ENCODE results near the gene ATF5. TPM values are rescaled to one million over a fixed set of nuclear protein-coding genes. Genes with fewer than 3 reads are reported as not detected.
"Not testable (repeated sequence)": the region's sequence is repeated elsewhere in the genome, so short reads cannot be mapped to it uniquely, and the experiment has no call there.

The ATF5 gene
- total RNA-seq, 2 experiments from 2014 or later = 16.3 to 19.1 TPM

- ChIA-PET CTCF (no interaction called here), POLR2A (no interaction called here)
- no peaks in the 10 kb centered on the region for H3K4me1 ChIP-seq (ENCODE audit: insufficient read depth, low read length)
- no peak for TF ChIP-seq CTCF (IDR thresholded peaks at IDR 0.05)
- no peak overlapping the region for H3K27ac Mint-ChIP-seq
- intact Hi-C loops (cut with DNase I, micrococcal nuclease) = no loop called here
- ATAC-seq (ENCODE audit: poor library complexity) (no peak), DNase-seq (peak in 2 of 14 experiments; percentile 24 to 36)
- no peak overlapping the region for H3K4me3 ChIP-seq (ENCODE audit: low read length)
- no peaks in the 10 kb centered on the region for H3K36me3 ChIP-seq (ENCODE audit: insufficient read depth, low read length)
- H3K27ac ChIP-seq (ENCODE audit: low read depth in 1 of 2, low read length in 2 of 2) = no peak overlapping the region
- no peaks in the 10 kb centered on the region for H3K4me1 Mint-ChIP-seq (ENCODE audit: low read depth)
- no peaks in the 10 kb centered on the region for H3K9me3 Mint-ChIP-seq
- peaks cover 0 to 7% of the 10 kb centered on the region in 2 experiments for H3K9me3 ChIP-seq (ENCODE audit: control insufficient read depth in 1 of 2, insufficient read depth in 1 of 2, low read length in 2 of 2)
- H3K27me3 Mint-ChIP-seq = peaks cover 12% of the 10 kb centered on the region
- H3K4me3 Mint-ChIP-seq = no peak overlapping the region
- peaks cover 6 to 7% of the 10 kb centered on the region in 2 experiments for H3K27me3 ChIP-seq (ENCODE audit: control insufficient read depth in 1 of 2, insufficient read depth in 2 of 2, low read length in 2 of 2)
- H3K36me3 Mint-ChIP-seq (ENCODE audit: low read depth) = no peaks in the 10 kb centered on the region
Observed at GRCh38 chr19:49968279-49968922, 39.4 kb downstream of the ATF5 start.

- H3K36me3 ChIP-seq (ENCODE audit: insufficient read depth, low read length); H3K9me3 Mint-ChIP-seq; H3K27ac Mint-ChIP-seq; CTCF ChIA-PET; POLR2A ChIA-PET; H3K4me3 ChIP-seq (ENCODE audit: low read length); H3K9me3 ChIP-seq (ENCODE audit: control insufficient read depth in 1 of 2, insufficient read depth in 1 of 2, low read length in 2 of 2); intact Hi-C loops (cut with DNase I, micrococcal nuclease); H3K4me3 Mint-ChIP-seq; ATAC-seq (ENCODE audit: poor library complexity); H3K27me3 Mint-ChIP-seq; DNase-seq; H3K4me1 ChIP-seq (ENCODE audit: insufficient read depth, low read length); H3K27me3 ChIP-seq (ENCODE audit: control insufficient read depth in 1 of 2, insufficient read depth in 2 of 2, low read length in 2 of 2); H3K27ac ChIP-seq (ENCODE audit: low read depth in 1 of 2, low read length in 2 of 2); H3K36me3 Mint-ChIP-seq (ENCODE audit: low read depth); H3K4me1 Mint-ChIP-seq (ENCODE audit: low read depth): not testable (repeated sequence)
Observed at GRCh38 chr19:49969355-49969754, 40.4 kb downstream of the ATF5 start.

GRCh38 chr19:49971991-49972411 is 43.0 kb downstream of the ATF5 start:
- CTCF ChIA-PET = no interaction called here
- Mint-ChIP-seq H3K36me3 (ENCODE audit: low read depth) (peaks cover 15% of the 10 kb centered on the region), H3K27me3 (peaks cover 6% of the 10 kb centered on the region), H3K4me3 (no peak overlapping the region), H3K27ac (no peak overlapping the region), H3K4me1 (ENCODE audit: low read depth) (no peaks in the 10 kb centered on the region), H3K9me3 (no peaks in the 10 kb centered on the region)
- ATAC-seq (ENCODE audit: poor library complexity) = no peak
- Histone ChIP-seq H3K36me3 (ENCODE audit: insufficient read depth, low read length) (peaks cover 17% of the 10 kb centered on the region), H3K27ac (ENCODE audit: low read depth in 1 of 2, low read length in 2 of 2) (no peak overlapping the region), H3K4me3 (ENCODE audit: low read length) (no peak overlapping the region), H3K9me3 (ENCODE audit: control insufficient read depth in 1 of 2, insufficient read depth in 1 of 2, low read length in 2 of 2) (no peaks in the 10 kb centered on the region), H3K27me3 (ENCODE audit: control insufficient read depth in 1 of 2, insufficient read depth in 2 of 2, low read length in 2 of 2) (peaks cover 2 to 7% of the 10 kb centered on the region in 2 experiments), H3K4me1 (ENCODE audit: insufficient read depth, low read length) (no peaks in the 10 kb centered on the region)
- no peak for DNase-seq
- TF ChIP-seq CTCF (IDR thresholded peaks at IDR 0.05) = no peak
- intact Hi-C loops (cut with DNase I, micrococcal nuclease) = no loop called here
- POLR2A ChIA-PET = interaction anchor here (1.3 kb wide), 1 partner anchor 9 kb away, joined by 5 read pairs; no protein-coding TSS in a partner anchor

GRCh38 chr19:49972841-49973240 is 43.8 kb downstream of the ATF5 start:
- Histone ChIP-seq H3K27ac (ENCODE audit: low read depth in 1 of 2, low read length in 2 of 2) (no peak overlapping the region), H3K9me3 (ENCODE audit: control insufficient read depth in 1 of 2, insufficient read depth in 1 of 2, low read length in 2 of 2) (no peaks in the 10 kb centered on the region), H3K27me3 (ENCODE audit: control insufficient read depth in 1 of 2, insufficient read depth in 2 of 2, low read length in 2 of 2) (peaks cover 2 to 7% of the 10 kb centered on the region in 2 experiments), H3K36me3 (ENCODE audit: insufficient read depth, low read length) (peaks cover 24% of the 10 kb centered on the region), H3K4me1 (ENCODE audit: insufficient read depth, low read length) (no peaks in the 10 kb centered on the region), H3K4me3 (ENCODE audit: low read length) (no peak overlapping the region)
- ChIA-PET POLR2A (interaction anchor here (1.3 kb wide), 1 partner anchor 8 kb away, joined by 5 read pairs; no protein-coding TSS in a partner anchor), CTCF (no interaction called here)
- DNase-seq (no peak), ATAC-seq (ENCODE audit: poor library complexity) (no peak)
- H3K9me3 Mint-ChIP-seq = no peaks in the 10 kb centered on the region
- H3K36me3 Mint-ChIP-seq (ENCODE audit: low read depth) = peaks cover 18% of the 10 kb centered on the region
- H3K4me1 Mint-ChIP-seq (ENCODE audit: low read depth) = no peaks in the 10 kb centered on the region
- H3K4me3 Mint-ChIP-seq = no peak overlapping the region
- intact Hi-C loops (cut with DNase I, micrococcal nuclease) = no loop called here
- H3K27ac Mint-ChIP-seq = no peak overlapping the region
- peaks cover 6% of the 10 kb centered on the region for H3K27me3 Mint-ChIP-seq
- no peak for TF ChIP-seq CTCF (IDR thresholded peaks at IDR 0.05)
